Prostate gland (tissue), 2 donors: ENCODE data around the gene ZMIZ1.

ENCODE experiments used
- CTCF ChIP-seq, 4 experiments: fragments of 200-600 bp in 2 of 4; fragments of 450-650 bp in 2 of 4; sonication (generic) in 2 of 4; IDR thresholded peaks; 1 replicate in 3 of 4; 2 replicates in 1 of 4; pipeline ENCODE4 v1.5.1; 2016 to 2019; ENCODE audit warnings: antibody characterized with exemption in 4 of 4, mild to moderate bottlenecking in 2 of 4, moderate library complexity in 2 of 4
- POLR2A ChIP-seq: fragments of 450-650 bp; IDR thresholded peaks from one replicate; pipeline ENCODE4 v1.6.1; 2016; ENCODE audit warnings: antibody characterized with exemption, mild to moderate bottlenecking

- no peak for TF ChIP-seq CTCF (IDR thresholded peaks at IDR 0.05)
- no peak for TF ChIP-seq POLR2A
Measured at GRCh38 chr10:79021331-79021907, 47.3 kb upstream of the ZMIZ1 start.
